Left hindlimb (tissue), 1 donor: Measurements from ENCODE around the gene GDF2.

Experiments used
- DNase-seq: peaks from one replicate; pipeline ENCODE4 v3.0.0-alpha.2; 2018

Gene GDF2

DNA sequence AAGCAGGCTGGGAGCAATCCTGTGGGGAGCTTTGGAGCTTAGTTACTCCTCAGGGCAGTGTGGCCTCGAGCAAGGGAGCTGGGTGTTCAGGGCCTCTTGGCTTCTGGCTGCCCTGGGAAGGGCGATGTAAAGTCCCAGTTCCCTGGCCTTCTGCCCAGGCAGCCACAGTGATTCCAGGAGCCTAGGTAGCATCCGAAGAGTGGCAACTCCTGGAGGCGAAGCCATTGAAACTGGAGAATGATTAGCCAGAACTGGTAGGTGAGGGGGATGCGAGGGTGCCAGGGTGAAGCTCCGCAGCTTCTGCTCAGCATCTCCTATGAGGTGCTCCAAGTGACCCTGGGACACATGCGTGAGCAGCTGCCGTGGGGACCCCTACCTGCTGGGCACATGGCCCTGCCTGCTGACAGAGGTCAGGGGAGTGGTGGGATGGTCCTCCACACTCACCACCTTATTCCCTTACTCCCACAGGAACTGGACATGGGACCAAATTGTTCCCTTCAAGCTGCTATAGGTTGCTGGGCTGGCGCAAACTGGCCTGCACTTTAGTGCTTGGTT, 7.8 kb upstream of the GDF2 start:
- DNase-seq: no peak

DNA sequence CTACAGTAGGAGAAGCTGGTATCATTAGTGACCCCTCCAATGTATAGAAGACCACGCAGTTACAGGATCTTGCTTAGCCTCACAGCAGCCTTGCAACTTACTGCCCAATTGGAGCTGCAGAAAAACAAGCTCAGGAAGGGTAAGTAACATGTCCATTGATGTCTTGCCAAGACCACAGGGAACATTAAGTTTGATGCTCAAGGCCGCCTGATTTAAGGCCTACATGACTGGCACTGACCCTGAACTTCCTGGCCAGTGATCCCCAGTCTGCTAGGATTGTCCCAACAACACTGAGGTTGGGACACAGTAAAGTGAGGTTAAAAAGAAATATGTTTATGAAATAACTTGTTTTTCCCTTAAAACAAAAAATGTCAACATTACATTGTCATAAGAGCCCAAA, 6.8 kb upstream of the GDF2 start:
- no peak for DNase-seq

DNA sequence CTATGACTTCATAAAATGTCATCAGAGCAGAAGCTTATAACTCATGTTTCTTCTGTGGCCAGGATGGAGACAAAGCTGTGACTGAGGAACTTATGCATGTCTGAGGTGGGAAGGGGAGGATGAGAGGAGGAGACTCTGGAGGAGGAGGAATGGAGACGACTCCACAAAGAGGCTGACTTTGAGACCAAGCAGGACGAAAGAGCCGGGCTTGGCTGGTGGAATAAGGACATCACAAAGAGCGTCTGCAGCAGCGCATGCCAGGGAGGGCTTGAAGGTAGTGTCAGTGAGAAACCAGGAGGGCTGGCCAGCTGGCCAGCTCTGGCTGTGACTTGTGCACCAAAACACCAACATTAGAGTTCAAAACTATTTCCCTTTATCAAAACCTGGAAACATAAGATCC, 6.1 kb upstream of the GDF2 start:
- DNase-seq: no peak

DNA sequence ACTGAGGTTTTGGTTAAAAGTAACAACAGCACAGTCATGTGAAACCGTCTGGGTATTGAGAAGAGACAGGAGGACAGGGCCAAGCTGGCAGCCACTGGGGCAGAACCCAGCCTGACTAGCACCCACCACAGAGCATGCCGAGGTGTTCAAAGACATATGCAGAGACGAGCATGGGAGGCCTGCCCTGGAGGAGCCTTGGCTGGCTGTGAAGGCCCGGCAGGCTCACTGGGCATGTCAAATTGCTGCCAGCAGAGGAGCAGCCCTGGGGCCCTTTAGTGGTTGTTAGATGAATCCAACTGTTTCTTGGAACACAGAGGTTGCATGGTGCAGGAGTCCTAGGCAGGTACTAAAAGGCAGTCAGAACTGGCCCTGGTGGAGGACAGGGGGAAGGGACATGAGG, 5.0 kb upstream of the GDF2 start:
- no peak for DNase-seq

DNA sequence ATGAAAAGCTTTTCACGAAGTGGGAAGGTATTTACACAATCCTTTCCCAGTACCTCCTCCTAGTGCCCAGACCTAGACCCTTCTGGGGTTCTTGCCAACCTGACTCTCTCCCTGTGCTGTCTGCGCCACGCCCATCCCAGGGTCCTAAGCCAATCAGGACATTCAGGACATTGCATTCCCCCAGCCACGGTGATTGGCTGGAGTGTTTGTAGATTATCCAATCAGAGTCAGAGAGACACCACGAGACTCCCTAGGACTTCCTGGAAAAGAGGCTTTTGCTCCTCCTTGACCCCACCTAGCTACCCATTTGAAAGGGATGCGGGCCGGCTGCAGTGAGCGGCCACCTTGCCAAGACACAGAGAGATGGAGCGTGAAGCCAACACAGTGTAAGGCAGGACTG, 3.5 kb upstream of the GDF2 start:
- no peak for DNase-seq

DNA sequence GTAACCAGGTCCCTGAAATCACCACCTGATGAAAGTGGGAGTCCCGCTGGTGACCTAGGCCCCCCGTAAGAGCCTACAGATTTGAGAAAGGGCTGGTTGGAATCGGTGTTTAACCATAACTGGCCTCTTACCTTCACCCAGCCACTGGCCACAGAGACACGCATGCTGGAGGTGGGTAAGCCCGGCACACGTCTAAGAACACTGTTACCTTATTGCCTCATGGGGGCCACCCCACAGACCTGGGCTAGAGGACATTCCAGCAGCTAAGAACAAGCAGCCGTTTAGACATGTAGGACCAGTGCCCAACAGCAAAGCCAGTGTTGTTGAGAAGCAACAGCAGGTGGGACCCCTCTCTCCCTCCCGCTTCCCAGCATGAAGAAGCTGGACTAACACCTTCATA, 2.5 kb upstream of the GDF2 start:
- no peak for DNase-seq

DNA sequence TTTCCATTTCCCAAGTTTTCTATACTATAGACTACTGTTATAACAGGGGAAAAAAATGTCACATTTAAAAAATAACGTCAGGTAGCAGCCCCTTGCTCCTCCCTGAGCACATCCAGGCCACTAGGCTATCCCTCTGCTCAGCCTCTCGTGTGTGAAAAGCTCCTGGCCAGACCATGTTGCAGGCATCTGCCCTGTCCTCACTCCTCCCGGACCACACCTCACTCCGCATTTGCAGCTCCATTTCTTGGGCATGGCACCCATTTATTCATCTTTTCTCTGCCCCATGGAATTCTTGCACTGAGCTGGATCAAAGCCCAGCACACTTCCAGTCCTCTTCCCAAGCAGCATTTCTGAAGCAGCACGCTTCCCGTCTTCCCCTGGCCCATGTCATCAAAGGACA, 1.4 kb upstream of the GDF2 start:
- DNase-seq: no peak

DNA sequence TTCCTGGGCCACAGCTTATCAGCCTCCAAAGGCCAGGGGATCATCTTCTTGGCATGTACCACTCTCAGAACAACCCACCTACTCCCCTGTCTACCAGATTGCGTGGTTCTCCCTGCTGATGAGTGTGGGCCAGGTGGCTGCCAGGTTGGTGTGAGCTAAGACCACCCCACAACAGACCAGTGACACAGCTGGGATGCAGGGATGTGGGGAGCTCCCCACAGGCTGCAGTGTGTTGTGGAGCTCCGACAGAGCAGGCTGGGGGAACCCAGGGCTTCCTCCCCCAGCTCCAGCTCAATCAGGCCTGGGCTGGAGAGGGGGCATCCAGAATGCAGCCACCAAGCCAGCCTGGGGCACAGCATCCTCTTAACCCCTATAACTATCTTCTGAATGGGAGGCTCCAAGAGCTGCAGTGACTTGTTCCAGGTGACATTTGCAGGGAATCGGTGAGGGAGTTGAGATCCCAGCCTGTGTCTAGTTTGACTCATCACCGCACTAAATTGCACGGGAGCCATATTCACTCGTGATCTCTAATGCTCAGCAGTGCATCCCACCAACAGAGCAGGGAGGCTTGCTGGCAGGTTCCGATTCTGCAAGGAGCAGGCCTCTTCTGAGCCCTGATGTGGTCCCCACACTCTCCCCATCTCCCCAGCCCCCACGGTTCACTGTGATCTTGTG, 596 bp upstream of the GDF2 start:
- no peak for DNase-seq

DNA sequence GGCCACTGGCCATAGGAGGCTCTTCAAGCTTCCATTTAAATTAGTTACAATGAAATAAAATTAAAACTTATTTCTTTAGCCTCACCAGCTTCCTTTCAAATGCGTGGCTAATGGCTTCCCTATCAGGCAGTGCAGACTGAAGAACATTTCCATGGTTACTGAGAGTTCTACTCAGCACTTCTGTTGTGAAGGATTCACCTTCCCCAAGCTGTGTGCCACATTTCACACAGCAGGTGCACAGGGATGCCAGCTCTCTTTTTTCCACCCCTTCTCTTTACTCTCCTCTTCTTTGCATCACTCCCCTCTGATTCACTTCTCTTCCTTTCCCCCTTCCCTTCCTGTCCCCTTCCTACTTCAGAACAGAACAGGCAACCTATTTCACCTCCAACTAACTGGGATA, 833 bp downstream of the GDF2 start:
- no peak for DNase-seq

DNA sequence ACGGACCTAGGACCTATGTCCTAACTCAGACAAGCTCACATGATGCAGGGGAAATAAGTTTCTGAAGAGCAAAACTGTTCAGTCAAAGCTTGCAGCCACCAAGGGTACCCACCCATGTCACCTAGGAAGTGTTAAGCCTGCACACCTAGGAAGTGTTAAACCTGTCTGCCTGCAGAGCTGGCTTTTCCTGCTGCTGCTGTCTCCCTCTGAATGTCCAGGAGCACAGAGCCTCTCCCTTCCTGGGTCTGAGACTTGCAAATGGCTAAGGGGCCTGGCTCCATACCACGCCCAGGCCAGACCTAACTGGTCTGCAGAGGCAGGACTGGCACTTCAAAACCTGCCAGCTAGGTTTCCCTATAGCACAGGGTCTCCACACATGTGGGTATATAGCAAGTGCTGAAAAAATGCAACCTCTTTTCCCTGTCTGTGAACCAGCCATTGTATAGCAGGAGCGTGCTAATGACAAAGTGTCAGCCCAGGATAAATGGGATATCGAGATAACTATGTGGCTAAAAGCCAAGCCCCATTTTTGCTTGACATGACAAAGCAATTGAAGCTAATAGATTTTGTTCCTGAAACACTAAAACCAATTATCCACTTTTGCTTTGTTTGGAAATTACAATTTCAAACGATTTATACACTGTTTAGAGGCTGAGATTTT, 1.5 kb downstream of the GDF2 start:
- no peak for DNase-seq

DNA sequence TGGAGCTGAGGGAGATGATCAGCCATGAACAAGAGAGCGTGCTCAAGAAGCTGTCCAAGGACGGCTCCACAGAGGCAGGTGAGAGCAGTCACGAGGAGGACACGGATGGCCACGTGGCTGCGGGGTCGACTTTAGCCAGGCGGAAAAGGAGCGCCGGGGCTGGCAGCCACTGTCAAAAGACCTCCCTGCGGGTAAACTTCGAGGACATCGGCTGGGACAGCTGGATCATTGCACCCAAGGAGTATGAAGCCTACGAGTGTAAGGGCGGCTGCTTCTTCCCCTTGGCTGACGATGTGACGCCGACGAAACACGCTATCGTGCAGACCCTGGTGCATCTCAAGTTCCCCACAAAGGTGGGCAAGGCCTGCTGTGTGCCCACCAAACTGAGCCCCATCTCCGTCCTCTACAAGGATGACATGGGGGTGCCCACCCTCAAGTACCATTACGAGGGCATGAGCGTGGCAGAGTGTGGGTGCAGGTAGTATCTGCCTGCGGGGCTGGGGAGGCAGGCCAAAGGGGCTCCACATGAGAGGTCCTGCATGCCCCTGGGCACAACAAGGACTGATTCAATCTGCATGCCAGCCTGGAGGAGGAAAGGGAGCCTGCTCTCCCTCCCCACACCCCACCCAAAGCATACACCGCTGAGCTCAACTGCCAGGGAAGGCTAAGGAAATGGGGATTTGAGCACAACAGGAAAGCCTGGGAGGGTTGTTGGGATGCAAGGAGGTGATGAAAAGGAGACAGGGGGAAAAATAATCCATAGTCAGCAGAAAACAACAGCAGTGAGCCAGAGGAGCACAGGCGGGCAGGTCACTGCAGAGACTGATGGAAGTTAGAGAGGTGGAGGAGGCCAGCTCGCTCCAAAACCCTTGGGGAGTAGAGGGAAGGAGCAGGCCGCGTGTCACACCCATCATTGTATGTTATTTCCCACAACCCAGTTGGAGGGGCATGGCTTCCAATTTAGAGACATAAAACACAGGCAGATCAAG, 3.3 kb downstream of the GDF2 start:
- no peak for DNase-seq

DNA sequence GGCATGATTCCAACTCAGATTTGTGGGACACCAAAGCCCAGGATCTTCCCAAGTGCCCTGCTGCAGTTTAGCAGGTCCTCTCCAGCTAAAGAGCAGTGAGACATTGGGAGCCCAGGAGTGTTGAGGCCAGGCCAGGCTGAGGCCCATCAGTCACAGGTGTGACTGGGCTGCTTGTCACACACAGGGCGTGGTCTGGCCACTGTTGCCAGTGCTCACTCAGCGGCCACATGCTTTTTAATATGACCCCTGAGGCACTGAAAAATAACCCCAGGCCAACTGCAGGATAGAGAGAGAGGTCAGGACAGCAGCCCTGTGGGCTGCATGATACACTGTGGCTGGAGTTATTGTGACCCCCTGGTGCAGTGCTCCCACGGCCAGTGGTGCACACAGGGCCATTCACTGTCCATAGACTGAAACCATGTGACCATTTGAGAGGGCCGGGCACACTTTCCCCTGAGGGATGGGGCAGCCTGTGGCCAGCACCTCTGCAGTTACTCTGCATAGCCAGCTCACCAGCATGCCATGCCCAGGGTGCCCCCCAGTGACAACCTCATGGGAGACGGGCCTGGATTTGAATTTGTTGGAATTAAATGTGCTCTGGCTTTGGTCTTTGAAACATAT, 4.2 kb downstream of the GDF2 start:
- no peak for DNase-seq

DNA sequence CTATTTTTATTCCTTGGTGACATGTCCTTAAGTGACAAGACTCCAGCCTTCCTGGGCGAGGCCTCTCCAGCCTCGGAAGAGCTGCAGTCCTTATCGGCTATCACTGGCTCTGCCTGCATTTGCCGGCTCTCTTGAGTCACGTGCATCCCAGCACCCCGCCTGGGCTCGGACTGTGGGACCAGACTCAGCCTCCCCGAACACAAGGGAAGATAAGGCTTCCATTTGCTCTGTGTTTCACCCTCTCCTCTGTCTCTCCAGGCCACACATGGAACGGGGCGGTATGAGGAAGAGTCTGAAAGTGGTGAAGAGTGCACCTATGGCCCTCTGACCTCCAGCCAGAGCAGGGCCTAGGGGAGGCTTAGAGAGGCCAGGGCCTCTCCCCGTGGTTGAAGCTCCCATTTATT, 4.7 kb downstream of the GDF2 start:
- DNase-seq: no peak

DNA sequence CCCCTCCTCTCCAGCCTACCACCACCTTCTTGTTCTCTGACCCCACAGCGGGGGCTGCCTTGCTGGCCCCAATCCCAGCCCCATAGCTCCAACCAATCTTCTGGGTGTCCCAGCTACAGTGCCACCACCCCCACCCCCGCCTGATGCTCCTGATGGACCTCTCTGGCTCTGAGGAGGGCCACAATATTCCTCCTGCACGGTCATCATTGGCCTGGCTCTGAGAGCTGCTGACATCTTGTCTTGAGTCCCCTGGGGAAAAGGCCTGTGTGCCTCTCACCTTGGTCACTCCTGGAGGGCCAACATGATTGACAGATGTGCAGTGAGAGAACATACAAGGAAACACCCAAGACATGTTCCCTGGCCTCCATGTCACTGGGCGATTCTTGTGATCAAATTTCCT, 7.6 kb downstream of the GDF2 start:
- no peak for DNase-seq

DNA sequence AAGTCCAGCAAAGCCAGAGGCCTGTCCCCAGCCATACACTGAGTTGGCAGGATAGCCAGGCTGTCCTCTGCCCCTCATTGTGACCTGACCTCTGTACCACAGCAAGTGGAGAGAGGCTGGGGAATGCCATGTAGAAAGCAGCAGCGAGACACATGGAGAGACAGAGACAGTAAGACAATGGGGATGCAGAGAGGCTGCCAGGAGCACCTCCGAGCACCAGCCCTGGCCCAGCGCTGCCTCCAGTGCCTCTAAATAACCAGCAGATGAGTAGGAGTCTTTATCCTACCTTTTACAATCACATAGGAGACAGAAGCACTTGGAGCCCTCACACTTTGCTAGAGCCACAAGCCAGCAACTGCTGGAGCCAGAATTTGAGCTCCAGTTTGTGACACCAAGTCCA, 8.1 kb downstream of the GDF2 start:
- no peak for DNase-seq

DNA sequence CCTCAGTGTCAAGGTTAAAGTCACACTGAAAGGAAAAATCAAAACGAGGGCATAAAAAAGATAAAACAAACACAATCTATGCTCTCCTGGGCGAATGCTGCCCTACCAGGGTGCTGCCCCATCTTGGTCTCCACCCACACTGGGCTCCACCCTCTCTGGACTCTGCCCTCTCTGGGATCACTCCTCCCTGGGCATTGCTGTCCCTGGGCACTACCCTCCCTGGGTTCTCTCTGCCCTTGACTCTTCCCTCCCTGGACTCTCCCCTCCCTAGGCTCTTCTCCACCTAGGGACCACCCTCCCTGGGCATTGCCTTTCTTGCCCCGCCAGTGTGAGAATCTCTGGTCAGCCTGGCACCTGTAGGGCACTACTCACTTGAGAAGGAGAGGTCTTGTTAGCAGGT, 8.6 kb downstream of the GDF2 start:
- DNase-seq: no peak

DNA sequence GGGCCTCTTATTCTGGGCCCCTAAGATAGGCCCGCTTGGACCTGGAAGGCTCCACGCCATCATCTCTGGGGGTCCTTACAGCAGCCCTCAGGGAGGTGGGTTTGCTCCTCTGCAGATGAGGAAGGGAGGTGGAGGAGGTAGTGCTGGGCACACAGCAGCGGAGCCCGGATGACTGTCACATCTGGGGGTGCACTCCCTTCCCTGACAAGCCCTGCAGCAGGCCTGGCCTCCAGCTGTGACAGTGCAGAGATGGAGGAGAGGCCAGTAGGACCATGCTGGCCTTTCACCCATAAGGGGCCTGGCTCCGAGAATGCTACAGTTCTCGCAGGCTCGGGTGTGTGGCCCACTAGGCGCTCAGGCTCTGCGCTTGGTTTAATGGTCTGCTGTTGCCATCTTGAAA, 9.2 kb downstream of the GDF2 start:
- no peak for DNase-seq

DNA sequence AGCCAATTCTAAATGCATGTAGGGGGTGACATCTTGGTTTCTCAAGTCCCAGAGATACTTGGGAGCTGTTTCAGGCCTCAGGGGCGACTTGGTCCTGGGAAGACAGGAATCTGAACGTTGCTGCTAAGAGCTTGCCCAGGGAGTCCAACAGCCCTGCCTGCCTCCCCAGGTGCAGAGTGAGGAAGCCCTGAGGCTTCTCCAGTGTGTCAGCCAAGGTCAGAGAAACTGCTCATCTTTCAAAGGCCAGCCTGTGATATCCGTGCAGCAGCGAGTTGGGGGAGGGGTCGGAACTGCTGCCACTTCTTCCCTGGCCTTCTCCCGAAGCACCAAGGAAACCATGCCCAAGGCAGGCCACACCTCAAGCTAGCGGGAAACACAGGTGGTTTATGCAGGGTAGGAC, 9.7 kb downstream of the GDF2 start:
- DNase-seq: no peak

DNA sequence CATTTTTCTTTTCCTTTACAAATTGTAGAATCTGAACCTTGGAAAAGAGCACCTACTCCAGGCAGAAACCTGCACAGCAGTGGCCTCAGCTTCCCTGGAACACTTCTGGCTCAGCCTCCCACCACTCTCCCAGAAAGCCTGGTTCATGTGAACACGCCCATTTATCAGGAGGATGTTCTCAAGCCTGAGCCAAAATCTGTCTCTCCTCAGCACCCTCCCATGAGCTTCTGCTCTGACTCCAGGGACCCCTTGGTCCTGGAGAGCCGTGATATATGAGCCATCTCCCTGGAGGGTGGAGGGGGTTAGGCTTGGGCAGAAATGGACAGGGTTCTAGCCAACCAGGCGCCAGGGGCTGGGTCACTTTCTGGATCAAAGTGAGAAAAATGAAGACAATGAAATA, 10.1 kb downstream of the GDF2 start:
- no peak for DNase-seq

DNA sequence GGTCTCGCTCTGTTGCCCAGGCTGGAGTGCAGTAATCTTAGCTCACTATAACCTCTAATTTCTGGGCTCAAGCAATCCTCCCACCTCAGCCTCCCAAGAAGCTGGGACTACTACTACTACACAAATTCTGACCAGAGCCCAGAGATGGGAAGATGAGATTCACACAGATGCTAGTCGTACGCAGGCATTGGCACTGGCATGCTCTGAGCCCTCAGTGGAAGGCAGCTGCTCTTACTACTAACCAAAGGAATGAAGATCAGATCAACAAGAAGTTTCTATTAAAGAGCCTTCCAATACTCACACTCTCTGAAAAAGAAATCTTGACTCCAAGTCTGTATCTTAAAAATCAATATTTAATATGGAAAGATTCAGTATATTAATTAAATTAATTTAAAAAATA, 10.7 kb downstream of the GDF2 start:
- DNase-seq: no peak

DNA sequence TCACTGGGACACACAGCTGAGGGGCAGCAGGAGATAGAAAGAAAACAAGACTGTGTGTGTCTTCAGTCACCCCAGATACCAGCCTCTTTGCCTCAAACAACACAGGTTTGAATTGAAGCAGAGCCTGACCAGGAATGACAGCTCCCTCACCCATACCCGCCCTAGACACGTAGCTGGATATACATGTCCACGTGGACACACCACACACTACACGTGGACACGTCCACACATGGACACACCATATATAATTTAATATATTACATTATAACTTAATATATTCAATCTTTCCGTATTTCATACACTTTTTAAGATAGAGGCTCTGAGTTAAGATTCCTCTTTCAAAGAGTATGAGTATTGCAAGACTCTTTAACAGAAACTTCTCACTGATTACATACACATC, 11.3 kb downstream of the GDF2 start:
- DNase-seq: no peak

DNA sequence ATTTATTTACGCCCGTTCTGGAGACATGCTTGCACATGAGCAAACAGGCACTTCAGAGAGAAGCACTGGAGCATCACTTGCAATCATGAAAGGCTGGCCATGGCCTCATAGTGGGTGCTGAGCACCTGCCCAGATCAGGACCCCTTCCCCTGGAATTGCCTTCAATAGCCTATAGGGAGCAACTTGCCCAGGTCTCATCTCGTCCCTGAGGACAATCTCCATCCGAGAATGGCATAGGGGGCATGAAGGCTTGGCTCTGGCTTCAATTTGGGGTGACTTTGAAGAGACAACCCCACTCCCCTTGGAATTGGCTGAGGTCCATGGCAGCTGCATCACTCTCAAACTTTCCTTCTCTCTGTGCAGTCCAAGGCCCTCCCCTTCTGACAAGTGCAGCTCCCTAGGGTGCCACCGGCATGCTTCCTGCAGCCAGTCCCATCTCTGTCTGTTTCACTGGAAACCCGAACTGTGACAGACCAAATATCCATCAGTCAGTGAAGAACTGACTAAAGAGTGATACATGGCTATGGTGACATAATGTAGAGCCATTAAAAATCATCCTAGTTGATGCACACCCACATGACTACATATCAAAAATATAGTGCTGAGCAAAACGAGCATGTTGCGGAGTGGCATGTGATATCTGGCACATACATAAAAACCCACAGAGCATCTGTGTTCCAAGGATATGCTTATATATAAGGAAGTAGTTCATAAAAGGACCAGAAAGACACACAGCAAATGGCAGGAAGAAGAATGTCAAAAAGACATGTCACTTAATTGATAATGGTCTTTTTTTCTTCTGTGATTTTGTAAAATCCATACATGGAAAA, 12.4 kb downstream of the GDF2 start:
- no peak for DNase-seq
